GM19463 (cell line): ENCODE data around the gene CERS4.
"Not testable (repeated sequence)": the region's sequence is repeated elsewhere in the genome, so short reads cannot be mapped to it uniquely, and the experiment has no call there.

Experiments used
- ATAC-seq: cut with Tn5 transposase; IDR thresholded peaks from one replicate; pipeline ENCODE4 v1.9.1; 2021; ENCODE audit warnings: mild to moderate bottlenecking, moderate library complexity; ENCODE audit not compliant: unreplicated experiment

Gene CERS4

GRCh38 chr19:8261347-8261746 is 52.2 kb downstream of the CERS4 start:
- ATAC-seq: no peak

- ATAC-seq: no peak
Observed at GRCh38 chr19:8261881-8262280, 52.7 kb downstream of the CERS4 start.

DNA sequence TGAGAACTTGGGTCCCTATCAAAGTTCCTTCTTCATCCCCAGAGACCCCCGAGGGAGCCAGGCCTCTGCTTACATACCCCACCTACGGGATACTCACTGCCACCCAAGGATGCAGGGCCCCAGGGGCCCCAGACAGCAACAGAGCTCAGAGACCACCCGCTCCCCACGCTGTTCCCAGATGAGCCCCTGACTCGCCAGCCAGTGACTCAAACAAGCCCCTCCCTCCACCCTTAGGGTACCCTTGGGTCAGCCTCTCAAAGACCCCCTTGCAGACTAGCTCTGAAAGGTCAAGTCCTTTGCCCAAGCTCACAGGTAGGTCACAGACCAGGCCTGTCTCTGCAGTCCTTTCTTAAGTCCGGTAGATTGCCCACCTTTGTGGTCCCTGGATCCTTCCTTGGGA is 53.3 kb downstream of the CERS4 start:
- ATAC-seq: no peak

DNA sequence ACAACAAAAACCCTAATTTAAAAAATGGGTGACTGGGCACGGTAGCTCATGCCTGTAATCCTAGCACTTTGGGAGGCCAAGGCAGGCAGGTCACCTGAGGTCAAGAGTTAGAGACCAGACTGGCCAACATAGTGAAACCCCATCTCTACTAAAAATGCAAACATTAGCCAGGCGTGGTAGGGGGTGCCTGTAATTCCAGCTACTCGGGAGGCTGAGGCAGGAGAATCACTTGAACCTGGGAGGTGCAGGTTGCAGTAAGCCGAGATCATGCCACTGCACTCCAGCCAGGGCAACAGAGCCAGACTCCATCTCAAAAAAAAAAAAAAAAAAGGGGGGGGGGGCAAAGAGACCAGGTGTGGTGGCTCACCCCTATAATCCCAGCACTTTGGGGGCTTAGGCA is 55.1 kb downstream of the CERS4 start:
- not testable (repeated sequence) for ATAC-seq

GRCh38 chr19:8265872-8266271 is 56.7 kb downstream of the CERS4 start:
- no peak for ATAC-seq

DNA sequence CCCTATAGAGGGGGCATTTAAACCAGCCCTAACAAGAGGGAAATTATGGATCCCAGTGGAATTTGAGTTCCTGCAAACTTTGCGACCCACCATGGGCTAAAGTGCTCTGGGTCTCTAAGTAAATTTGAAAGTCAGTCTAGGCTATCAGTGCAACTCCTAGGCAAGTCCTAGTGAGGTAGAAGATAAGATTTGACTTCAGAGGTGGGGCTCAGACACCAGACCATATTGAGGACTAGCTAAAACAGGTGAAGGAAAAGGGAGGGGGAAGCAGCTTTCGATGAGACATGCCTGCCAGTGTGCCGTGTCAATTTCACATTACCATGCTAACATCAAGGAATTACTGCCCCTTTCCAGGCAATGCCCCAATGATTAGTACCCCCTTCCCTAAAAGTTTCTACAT is 60.6 kb downstream of the CERS4 start:
- ATAC-seq: no peak

- ATAC-seq: not testable (repeated sequence)
Observed at GRCh38 chr19:8276508-8276907, 67.3 kb downstream of the CERS4 start.

DNA sequence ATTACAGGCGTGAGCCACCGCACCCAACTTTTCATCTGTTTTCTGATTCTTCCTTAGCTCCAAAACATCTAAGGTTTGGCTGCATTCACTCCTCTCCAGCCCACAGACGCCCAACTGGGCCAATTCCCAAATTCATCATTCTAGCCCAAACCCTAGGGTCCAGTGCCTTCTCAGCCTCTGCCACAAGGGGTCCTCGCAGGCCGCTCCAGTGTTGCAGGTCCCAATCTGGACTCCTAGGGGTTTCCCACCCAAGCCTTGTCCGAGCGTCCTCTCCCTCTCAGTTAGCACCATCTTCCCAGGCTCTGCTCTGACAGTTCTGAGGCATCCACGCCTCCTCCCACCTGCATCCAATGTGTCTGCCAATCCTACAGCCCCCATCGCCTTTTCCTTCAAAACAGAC is 82.2 kb downstream of the CERS4 start:
- not testable (repeated sequence) for ATAC-seq

DNA sequence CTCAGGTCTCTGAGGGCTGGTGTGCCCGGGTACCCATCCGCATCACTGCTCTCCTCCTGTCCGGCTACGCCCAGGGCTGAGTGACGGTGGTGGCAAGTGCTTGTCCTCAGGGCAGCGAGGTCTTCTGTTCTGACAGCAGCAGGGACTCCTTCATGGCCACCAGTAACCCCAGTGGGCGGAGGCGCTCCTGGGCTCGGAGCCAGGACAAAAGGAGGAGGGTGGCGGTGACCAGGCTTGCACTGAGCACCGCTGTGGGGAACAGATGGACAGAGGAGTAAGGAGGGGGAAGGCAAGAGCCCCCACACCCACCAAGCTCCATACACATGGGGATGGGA is 93.2 kb downstream of the CERS4 start:
- no peak for ATAC-seq

DNA sequence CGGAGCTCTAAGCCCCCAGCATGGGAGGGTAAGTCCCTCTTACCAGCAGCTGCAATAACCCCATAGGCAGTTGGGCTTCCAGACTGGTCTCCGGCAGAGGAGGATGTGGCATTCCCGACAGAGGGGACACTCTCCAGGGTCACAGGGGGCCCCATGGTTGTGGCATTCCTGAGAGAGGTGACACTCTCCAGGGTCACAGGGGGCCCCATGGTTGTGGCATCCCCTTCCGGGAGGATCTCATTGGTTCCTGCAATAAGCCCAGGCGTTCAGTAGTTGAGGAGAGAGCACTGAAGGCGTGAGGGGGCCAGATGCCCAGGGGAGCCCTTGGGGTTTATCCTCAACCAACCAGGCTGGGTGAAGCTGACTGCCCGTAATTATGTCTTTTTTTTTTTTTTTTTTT is 93.6 kb downstream of the CERS4 start:
- ATAC-seq: no peak

- no peak for ATAC-seq
Observed at GRCh38 chr19:8304841-8305621, 95.9 kb downstream of the CERS4 start.

DNA sequence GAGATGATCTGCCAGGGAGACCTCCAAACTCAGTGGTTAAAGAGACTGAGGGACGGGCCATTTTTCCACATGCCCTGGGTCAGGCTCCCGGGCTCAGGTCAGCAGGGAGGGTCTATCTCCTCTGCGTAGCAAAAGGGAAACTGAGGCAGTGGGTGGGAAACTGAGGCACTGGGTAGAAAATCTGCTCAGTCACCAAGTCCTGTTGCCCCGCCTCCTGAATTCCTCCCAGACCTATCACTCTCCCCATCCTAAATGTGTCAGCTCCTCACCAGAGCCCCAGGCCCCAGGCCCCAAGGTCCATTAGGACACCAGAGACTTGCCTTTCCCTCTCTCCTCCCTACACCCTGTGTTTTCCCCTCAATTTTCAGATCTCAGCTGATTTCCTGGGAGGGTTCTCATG is 96.6 kb downstream of the CERS4 start:
- ATAC-seq: no peak

DNA sequence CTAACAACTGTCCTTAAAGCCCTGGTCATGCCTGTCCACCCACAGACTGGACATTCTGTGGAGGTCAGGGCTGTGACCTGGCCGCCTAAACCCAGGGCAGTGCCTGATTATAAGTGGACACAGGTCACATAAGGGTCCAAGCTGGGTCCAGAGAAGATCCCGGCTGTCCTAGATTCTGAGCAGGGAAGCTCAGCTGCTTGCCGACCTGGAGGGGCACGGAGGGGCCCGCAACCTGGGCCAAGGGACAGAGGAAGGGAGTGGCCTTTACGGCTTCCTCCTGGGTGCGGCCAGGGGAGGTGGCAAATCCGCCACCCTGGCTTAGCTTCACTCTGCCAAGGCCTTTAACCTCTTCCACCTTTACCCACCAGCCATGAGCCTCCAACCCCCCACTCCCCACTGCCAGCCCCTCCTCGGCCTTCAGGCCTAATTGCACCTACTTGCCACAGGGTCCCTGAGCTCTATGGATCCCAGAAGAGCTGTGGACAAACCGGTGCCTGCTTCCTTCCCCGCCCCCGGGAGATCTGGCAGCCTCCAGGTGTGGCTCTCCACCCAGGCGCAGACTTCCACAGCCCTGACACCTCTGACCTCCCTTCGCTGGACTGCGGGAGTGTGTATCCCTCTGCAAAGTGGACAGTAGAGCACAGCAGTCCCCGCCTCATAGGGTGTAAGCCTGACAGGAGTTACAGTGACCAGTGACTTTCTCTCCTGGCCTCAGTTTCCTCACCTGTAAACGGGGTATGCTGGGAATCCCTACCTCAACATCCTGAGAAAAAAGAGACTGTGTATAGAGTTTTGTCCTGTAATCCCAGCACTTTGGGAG is 97.3 kb downstream of the CERS4 start:
- no peak for ATAC-seq

GRCh38 chr19:8307400-8307964 is 98.3 kb downstream of the CERS4 start:
- ATAC-seq: no peak

GRCh38 chr19:8307965-8308866 is 99.0 kb downstream of the CERS4 start, which contains the start of gene CD320:
TSS of gene CD320 (minus strand) at chr19:8308358. CDS start at chr19:8308290, 68 bp downstream.
- peak; percentile 86 for ATAC-seq

DNA sequence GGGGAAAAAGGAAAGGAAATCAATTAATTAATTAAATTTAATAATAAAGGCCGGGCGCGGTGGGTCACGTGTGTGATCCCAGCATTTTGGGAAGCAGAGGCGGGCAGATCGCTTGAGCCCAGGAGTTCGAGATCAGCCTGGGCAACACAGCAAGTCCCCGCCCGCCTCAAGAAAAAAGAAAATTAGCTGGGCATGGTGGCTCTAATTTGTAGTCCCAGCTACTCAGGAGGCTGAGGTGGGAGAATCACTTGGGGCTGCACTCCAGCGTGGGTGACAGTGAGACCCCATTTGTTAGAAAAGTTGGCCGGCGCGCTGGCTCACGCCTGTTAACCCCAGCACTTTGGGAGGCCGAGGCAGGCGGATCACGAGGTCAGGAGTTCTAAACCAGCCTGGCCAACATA is 99.7 kb downstream of the CERS4 start:
- no peak for ATAC-seq

- no peak for ATAC-seq
Observed at GRCh38 chr19:8310342-8311055, 101.3 kb downstream of the CERS4 start.

DNA sequence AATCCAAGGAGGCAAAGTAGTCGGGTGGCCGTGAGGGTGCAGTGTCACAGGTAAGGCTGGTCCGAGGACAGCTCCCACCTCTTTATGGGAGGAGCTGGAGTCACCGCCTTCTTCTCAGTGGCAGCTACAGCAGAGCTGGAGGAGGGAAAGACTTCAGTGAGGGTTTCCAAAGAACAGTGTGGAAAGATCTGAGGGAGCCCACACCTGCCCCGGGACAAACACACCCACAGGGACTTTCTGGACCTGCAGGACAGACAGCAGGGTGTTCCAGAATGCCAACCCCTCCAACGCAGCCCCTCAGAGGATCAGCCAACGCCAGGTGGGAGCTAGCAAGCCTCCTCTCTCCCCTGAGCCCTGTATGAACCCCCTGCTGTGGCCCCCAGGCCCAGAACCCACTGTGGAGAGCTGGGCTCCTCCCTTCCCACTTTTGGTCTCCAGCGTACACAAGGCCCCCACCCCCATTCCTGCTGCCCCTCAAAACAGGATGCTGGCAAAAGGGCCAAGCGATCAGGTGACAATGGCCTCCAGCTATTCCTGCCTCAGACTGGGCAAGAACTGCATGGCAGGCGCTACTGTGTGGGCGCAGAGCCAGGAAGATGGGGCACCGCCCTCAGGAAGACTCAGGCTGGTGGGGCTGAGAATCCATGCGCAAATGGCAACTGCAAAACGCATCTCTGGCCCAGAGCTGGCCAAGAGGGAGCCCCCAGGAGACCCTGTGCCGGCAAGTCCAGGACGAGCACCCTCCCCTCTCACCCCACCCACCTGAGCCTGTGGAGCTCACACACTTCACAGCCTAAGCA is 102.5 kb downstream of the CERS4 start:
- no peak for ATAC-seq
